HCT116 (cell line): ENCODE results near the gene RPS25. TPM values are rescaled to one million over a fixed set of nuclear protein-coding genes. Genes with fewer than 3 reads are reported as not detected.

Source experiments
- ATAC-seq: fragments of 200-7000 bp; cut with Tn5 transposase; 2 replicates; pipeline ENCODE4 v1.9.1; 2020; ENCODE audit warnings: mild to moderate bottlenecking, moderate library complexity
- BruUV-seq: library from RNA; stranded (reverse); fragments of 400-500 nt; replicated peaks from 2 replicates; lab custom pipeline; 2021; lab: Mats Ljungman, UMichigan
- CTCF ChIA-PET: fragments of 300-600 bp; sonication (Branson Sonifier 250); formaldehyde crosslinking; loops from one replicate; lab custom pipeline; 2021; ENCODE audit warnings: antibody characterized with exemption; lab: Charles Lee
- POLR2A ChIA-PET: fragments of 300-600, 350-600 bp; sonication (Branson Sonifier 250); formaldehyde crosslinking; loops from one replicate; lab custom pipeline; 2021; ENCODE audit warnings: antibody characterized with exemption; lab: Charles Lee
- RAD21 ChIA-PET, 2 experiments: fragments of 300-600 bp; sonication (Branson Sonifier 250); formaldehyde crosslinking; loops; one replicate each; lab custom pipeline; 2023; ENCODE audit warnings: low total read pairs in 2 of 2; ENCODE audit not compliant: uncharacterized antibody in 2 of 2, unreplicated experiment in 2 of 2, low non-redundant PET in 1 of 2; lab: Charles Lee
- DNase-seq: peaks from one replicate; pipeline ENCODE4 v3.0.0-alpha.2; 2010; ENCODE audit warnings: low read depth, low spot score
- H2AFZ ChIP-seq: fragments of 200-600 bp; shearing (Covaris generic), sonication (generic); 2 replicates; pipeline ENCODE4 v1.6.1; 2017; ENCODE audit warnings: low read depth, mixed run types, mixed read lengths, antibody characterized with exemption, low read length; ENCODE audit not compliant: poor library complexity, severe bottlenecking
- H3K27ac ChIP-seq: 2 replicates; pipeline ENCODE4 v1.5.1; 2012; ENCODE audit warnings: low read depth, low read length
- H3K27me3 ChIP-seq: fragments of 200-600 bp; sonication (generic); 2 replicates; pipeline ENCODE4 v1.6.1; 2016; ENCODE audit warnings: mixed run types, low read length, mixed read lengths; ENCODE audit not compliant: insufficient read depth
- H3K36me3 ChIP-seq, 2 experiments: fragments of 200-500 bp in 1 of 2; fragments of 200-600 bp in 1 of 2; sonication (Bioruptor generic) in 1 of 2; sonication (generic) in 1 of 2; 2 replicates each; pipeline versions ENCODE4 v1.5.1 to v1.6.1; 2014 to 2016; ENCODE audit warnings: low read length in 2 of 2, inconsistent platforms in 1 of 2, mixed read lengths in 1 of 2, mixed run types in 1 of 2; ENCODE audit not compliant: insufficient read depth in 2 of 2, control insufficient read depth in 1 of 2
- H3K4me1 ChIP-seq, 2 experiments: fragments of 200-600 bp in 1 of 2; sonication (generic) in 1 of 2; 2 replicates each; pipeline versions ENCODE4 v1.5.1 to v1.6.1; 2012 to 2017; ENCODE audit warnings: low read length in 2 of 2, inconsistent platforms in 1 of 2, mild to moderate bottlenecking in 1 of 2, mixed read lengths in 1 of 2, mixed run types in 1 of 2, moderate library complexity in 1 of 2; ENCODE audit not compliant: insufficient read depth in 2 of 2, control insufficient read depth in 1 of 2
- H3K4me2 ChIP-seq: fragments of 200-600 bp; sonication (generic); 2 replicates; pipeline ENCODE4 v1.6.1; 2017; ENCODE audit warnings: mixed run types, low read length, mixed read lengths
- H3K4me3 ChIP-seq, 2 experiments: fragments of 200-600 bp in 1 of 2; sonication (generic) in 1 of 2; replicated peaks in 1 of 2; 2 replicates each; pipeline ENCODE4 v1.5.1; 2011 to 2016; ENCODE audit warnings: low read length in 2 of 2, control low read depth in 1 of 2, low read depth in 1 of 2, mild to moderate bottlenecking in 1 of 2, mixed read lengths in 1 of 2, mixed run types in 1 of 2
- H3K79me2 ChIP-seq: fragments of 200-600 bp; sonication (generic); 2 replicates; pipeline ENCODE4 v1.6.1; 2017; ENCODE audit warnings: mild to moderate bottlenecking, mixed run types, low read length, moderate library complexity, mixed read lengths; ENCODE audit not compliant: insufficient read depth
- H3K9ac ChIP-seq: fragments of 200-600 bp; sonication (generic); 2 replicates; pipeline ENCODE4 v1.6.1; 2016; ENCODE audit warnings: low read length, mixed read lengths
- H3K9me2 ChIP-seq: fragments of 200-600 bp; sonication (generic), shearing (Covaris generic); 2 replicates; pipeline ENCODE4 v1.6.1; 2017; ENCODE audit warnings: mixed run types, mild to moderate bottlenecking, moderate library complexity; ENCODE audit not compliant: insufficient read depth
- H3K9me3 ChIP-seq, 2 experiments: fragments of 200-500 bp in 1 of 2; fragments of 200-600 bp in 1 of 2; sonication (Bioruptor generic) in 1 of 2; sonication (generic) in 1 of 2; 2 replicates each; pipeline ENCODE4 v1.6.1; 2014 to 2017; ENCODE audit warnings: low read length in 2 of 2, mixed read lengths in 2 of 2, inconsistent platforms in 1 of 2, low read depth in 1 of 2, mild to moderate bottlenecking in 1 of 2, mixed run types in 1 of 2, moderate library complexity in 1 of 2; ENCODE audit not compliant: control insufficient read depth in 1 of 2, insufficient read depth in 1 of 2
- H4K20me1 ChIP-seq: fragments of 200-600 bp; sonication (generic), shearing (Covaris generic); 2 replicates; pipeline ENCODE4 v1.6.1; 2017; ENCODE audit warnings: mixed run types, mild to moderate bottlenecking, moderate library complexity; ENCODE audit not compliant: insufficient read depth
- CEBPB ChIP-seq: IDR thresholded peaks from 2 replicates; pipeline ENCODE4 v1.6.1; 2012; ENCODE audit warnings: low read depth
- EGR1 ChIP-seq: IDR thresholded peaks from 2 replicates; pipeline ENCODE4 v1.6.1; 2012; ENCODE audit warnings: low read depth
- EZH2 ChIP-seq: fragments of 200-600 bp; sonication (generic); IDR thresholded peaks from 2 replicates; pipeline ENCODE4 v1.6.1; 2017; ENCODE audit warnings: antibody characterized with exemption, mixed run types
- EZH2phosphoT487 ChIP-seq: fragments of 200-600 bp; IDR thresholded peaks from 2 replicates; pipeline ENCODE4 v1.6.1; 2018; ENCODE audit warnings: antibody characterized with exemption, borderline replicate concordance
- RAD21 ChIP-seq: IDR thresholded peaks from 2 replicates; pipeline ENCODE4 v1.6.1; 2012; ENCODE audit warnings: low read depth, mild to moderate bottlenecking
- SP1 ChIP-seq: IDR thresholded peaks from 2 replicates; pipeline ENCODE4 v1.6.1; 2012; ENCODE audit warnings: low read depth
- YY1 ChIP-seq: IDR thresholded peaks from 2 replicates; pipeline ENCODE4 v1.6.1; 2011; ENCODE audit warnings: low read length, low read depth, moderate library complexity, mild to moderate bottlenecking; ENCODE audit not compliant: insufficient replicate concordance; ENCODE audit errors: extremely low read depth
- intact Hi-C: fragments of 100-400 bp; cut with micrococcal nuclease; formaldehyde crosslinking; loops from 2 replicates; pipeline ENCODE4 v1.10.0; 2022
- total RNA-seq: library from RNA; stranded (reverse); gene quantifications from one replicate; pipeline ENCODE4 v1.2.1, GENCODE V29; 2021; ENCODE audit not compliant: unreplicated experiment
- TF ChIP-seq, protein P1 (sequence below): IDR thresholded peaks from 2 replicates; pipeline ENCODE4 v1.6.1; 2012
- TF ChIP-seq, protein P2 (sequence below): IDR thresholded peaks from 2 replicates; pipeline ENCODE4 v1.6.1; 2011; ENCODE audit warnings: mild to moderate bottlenecking, low read length, moderate library complexity; ENCODE audit not compliant: insufficient replicate concordance; ENCODE audit errors: extremely low read depth
- TF ChIP-seq, protein P3 (sequence below), 3 experiments: fragments of 200-600 bp in 1 of 3; sonication (generic) in 1 of 3; IDR thresholded peaks in 2 of 3; conservative IDR thresholded peaks in 1 of 3; 2 replicates each; pipeline ENCODE4 v1.5.1; 2012 to 2017; ENCODE audit warnings: low read depth in 2 of 3, low read length in 2 of 3, antibody characterized with exemption in 1 of 3, borderline replicate concordance in 1 of 3, control low read depth in 1 of 3, mild to moderate bottlenecking in 1 of 3, mixed read lengths in 1 of 3, mixed run types in 1 of 3, moderate library complexity in 1 of 3; ENCODE audit not compliant: insufficient read depth in 1 of 3

RPS25 gene
- total RNA-seq, 1 experiment from 2014 or later: 1,404 TPM

DNA sequence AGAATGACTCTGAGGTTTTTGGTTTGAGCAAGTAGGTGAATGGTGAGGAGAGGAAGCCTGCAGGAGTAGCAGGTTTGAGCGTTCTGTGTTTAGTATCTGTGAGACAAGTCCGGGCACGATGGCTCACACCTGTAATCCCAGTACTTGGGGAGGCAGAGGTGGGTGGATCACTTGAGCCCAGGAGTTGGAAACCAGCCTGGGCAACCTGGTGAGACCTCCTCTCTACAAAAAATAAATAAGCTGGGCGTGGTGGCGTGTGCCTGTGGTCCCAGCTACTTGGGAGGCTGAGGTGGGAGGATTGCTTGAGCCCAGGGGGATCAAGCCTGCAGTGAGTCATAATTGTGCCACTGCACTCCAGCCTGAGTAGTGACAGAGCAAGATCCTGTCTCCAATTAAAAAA lies 29.9 kb downstream of the RPS25 start:
- BruUV-seq: no TSS peak
- CTCF ChIA-PET: no interaction called here
- no peak overlapping the region for H2AFZ ChIP-seq

More for the DNA sequence above, 29.9 kb downstream of the RPS25 start:
- no peaks in the 10 kb centered on the region for H3K79me2 ChIP-seq
- no peaks in the 10 kb centered on the region for H3K27me3 ChIP-seq
- no peaks in the 10 kb centered on the region for H3K9me3 ChIP-seq
- peak overlapping the region; percentile 8; the same call in 1 of the 2 replicates for H3K9ac ChIP-seq
- ChIA-PET POLR2A (interaction anchor here (0.6 kb wide), 1 partner anchor 365 kb away, joined by 3 read pairs; no protein-coding TSS in a partner anchor), RAD21 (no interaction called here)
- peak overlapping the region; percentile 33 for H3K27ac ChIP-seq
- intact Hi-C loops: no loop called here
- DNase-seq: no peak
- H3K4me2 ChIP-seq: peak overlapping the region; percentile 56
- peaks cover 11 to 26% of the 10 kb centered on the region in 2 experiments for H3K4me1 ChIP-seq
- H3K9me2 ChIP-seq: no peaks in the 10 kb centered on the region
- no peaks in the 10 kb centered on the region for H3K36me3 ChIP-seq
- TF ChIP-seq, protein P1, sequence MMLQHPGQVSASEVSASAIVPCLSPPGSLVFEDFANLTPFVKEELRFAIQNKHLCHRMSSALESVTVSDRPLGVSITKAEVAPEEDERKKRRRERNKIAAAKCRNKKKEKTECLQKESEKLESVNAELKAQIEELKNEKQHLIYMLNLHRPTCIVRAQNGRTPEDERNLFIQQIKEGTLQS: no peak
- TF ChIP-seq RAD21 (no peak), SP1 (no peak), EZH2 (no peak), CEBPB (no peak), YY1 (no peak), EZH2phosphoT487 (no peak), EGR1 (no peak)
- TF ChIP-seq, protein P2, sequence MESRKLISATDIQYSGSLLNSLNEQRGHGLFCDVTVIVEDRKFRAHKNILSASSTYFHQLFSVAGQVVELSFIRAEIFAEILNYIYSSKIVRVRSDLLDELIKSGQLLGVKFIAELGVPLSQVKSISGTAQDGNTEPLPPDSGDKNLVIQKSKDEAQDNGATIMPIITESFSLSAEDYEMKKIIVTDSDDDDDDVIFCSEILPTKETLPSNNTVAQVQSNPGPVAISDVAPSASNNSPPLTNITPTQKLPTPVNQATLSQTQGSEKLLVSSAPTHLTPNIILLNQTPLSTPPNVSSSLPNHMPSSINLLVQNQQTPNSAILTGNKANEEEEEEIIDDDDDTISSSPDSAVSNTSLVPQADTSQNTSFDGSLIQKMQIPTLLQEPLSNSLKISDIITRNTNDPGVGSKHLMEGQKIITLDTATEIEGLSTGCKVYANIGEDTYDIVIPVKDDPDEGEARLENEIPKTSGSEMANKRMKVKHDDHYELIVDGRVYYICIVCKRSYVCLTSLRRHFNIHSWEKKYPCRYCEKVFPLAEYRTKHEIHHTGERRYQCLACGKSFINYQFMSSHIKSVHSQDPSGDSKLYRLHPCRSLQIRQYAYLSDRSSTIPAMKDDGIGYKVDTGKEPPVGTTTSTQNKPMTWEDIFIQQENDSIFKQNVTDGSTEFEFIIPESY: no peak
- TF ChIP-seq, protein P3, sequence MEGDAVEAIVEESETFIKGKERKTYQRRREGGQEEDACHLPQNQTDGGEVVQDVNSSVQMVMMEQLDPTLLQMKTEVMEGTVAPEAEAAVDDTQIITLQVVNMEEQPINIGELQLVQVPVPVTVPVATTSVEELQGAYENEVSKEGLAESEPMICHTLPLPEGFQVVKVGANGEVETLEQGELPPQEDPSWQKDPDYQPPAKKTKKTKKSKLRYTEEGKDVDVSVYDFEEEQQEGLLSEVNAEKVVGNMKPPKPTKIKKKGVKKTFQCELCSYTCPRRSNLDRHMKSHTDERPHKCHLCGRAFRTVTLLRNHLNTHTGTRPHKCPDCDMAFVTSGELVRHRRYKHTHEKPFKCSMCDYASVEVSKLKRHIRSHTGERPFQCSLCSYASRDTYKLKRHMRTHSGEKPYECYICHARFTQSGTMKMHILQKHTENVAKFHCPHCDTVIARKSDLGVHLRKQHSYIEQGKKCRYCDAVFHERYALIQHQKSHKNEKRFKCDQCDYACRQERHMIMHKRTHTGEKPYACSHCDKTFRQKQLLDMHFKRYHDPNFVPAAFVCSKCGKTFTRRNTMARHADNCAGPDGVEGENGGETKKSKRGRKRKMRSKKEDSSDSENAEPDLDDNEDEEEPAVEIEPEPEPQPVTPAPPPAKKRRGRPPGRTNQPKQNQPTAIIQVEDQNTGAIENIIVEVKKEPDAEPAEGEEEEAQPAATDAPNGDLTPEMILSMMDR (IDR thresholded peaks at IDR 0.05 in 2 of 3, conservative IDR thresholded peaks at IDR 0.05 in 1 of 3; ENCODE audit: borderline replicate concordance in 1 of 3, insufficient read depth in 1 of 3, low read depth in 2 of 3, low read length in 2 of 3): no peak
- H3K4me3 ChIP-seq: no peak overlapping the region
- peak; percentile 59 for ATAC-seq
- H4K20me1 ChIP-seq: no peaks in the 10 kb centered on the region
